ENCODE data around the gene GMNC.

Gene GMNC

DNA sequence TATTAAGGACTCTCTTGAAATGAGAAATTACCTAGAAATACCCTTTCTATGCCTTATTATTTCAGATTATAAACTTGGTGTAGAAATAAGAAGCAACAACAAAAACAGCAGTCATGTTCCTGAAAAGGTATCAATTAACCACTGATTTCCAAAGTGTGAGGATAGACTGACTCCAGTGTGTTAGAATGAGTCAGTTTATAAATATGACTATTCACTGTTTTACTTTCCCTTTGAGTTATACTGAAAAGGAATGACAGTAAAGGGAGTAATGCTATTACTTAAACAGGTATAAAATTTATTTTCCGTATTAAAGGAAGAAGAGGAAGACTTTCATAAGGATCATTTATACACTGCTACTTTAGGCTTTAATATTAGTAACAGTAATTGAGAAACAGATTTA is 12.9 kb downstream of the GMNC start:
- no peak for DNase-seq (ENCODE audit: low read depth)

DNA sequence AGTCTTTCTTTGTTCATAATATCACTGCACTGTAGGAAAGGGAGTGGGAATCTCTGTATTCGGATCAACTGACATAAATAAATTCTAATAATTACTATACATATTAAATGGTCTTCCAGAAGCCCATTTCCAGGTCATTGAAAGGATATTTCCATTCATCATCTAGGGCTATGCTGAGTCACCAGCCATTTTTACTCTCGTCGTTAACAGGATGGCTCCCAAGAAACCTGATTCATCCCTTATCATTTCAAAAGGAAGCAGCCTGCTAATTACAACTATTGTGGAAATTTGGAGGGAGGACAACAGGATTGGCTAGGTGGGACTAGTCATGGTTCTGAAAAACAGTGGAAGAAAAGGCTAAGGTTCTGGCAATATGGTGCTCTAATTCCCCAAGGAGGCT is 13.6 kb downstream of the GMNC start:
- no peak for DNase-seq (ENCODE audit: low read depth)

DNA sequence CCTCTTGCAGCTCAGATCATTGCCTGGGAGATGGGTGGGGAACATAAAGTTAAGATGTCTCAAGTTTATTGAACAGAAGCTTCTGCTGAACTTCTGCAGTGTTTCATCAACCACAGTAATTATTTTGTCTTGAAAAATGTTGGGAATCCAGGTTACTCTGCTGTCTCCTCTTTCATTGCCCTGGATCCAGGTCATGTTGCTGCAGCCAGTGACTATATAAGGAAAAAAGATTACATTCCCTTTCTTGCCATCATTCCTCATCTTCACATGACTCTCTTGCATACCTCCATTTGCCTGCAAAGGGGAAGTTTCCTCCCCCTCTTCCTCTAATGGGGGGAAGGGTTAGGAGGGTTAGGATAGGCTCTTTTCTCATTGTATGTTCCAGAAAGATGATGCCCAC is 15.1 kb downstream of the GMNC start:
- DNase-seq (ENCODE audit: low read depth), result no peak

DNA sequence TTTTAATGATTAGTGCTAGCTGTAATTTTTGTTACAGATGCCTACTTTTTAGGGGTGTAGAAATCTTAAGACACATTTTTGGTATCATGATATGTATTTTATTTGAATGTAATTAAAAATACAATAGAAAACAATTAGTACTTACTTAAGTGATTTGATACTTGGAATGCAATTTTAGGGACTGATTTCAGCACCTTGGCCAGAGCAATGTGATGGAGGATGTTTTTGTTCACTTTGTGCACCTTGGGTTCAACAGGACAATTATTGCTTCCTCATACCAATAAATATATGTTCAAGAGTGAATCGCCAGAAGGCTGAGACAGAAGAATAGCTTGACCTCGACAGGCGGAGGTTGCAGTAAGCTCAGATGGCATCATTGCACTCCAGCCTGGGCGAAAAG is 22.3 kb downstream of the GMNC start:
- DNase-seq (ENCODE audit: low read depth), result no peak

DNA sequence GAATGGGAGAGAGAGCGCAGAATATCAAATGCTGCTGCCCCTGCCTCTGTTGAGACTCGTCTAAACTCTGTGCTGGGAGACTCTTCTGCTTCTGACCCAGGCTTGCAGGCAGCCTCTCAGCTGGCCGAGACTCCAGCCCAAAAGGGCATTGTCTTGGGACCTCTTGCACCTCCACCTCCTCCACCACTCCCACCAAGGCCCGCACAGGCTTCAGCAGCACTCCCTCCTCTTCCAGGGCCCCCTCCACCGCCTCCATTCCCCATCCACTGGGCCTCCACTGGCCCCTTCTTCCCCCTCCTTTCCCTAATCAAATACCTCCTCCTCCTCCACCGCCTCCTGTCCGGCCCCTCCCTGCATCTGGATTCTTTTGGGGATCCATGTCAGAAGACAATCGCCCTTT is 31.3 kb downstream of the GMNC start:
- no peak for DNase-seq (ENCODE audit: low read depth)

DNA sequence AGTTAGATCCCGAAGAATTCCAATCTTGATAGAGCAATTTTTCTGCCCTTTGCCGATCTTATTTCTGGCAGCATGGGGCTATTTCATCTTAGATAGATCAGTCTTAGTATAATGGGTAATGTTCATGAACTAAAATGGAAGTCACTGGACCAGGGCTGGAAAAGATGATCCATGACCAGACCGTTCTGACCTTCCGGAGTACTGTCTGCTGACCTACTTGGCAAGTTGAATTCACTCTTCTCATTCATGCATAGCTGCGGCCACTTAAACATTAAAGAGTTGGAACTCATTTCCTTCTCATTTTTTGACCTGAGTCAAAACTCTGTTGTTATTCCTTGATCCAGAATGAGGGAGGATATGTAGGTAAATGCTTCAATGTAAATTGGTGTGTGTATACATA is 32.5 kb downstream of the GMNC start:
- no peak for DNase-seq (ENCODE audit: low read depth)

DNA sequence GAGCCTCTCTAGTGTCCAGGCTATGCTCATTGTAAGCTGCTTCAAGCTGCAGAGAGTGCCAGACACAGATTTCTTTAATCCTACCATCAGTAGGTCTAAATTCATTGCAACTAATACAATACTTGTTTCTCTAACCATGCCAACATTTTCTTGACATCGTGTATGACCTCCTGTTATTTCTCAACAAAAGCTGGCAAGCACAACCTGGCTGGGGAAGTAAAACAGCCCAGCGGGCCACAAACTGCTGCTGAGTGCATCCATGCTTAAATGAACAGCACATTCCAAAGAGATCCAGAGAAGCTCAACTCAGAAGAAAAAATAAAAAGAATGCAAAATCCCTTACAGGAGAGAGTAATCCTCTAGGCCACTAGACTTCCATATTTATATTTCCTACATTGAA is 36.5 kb downstream of the GMNC start:
- no peak for DNase-seq (ENCODE audit: low read depth)

DNA sequence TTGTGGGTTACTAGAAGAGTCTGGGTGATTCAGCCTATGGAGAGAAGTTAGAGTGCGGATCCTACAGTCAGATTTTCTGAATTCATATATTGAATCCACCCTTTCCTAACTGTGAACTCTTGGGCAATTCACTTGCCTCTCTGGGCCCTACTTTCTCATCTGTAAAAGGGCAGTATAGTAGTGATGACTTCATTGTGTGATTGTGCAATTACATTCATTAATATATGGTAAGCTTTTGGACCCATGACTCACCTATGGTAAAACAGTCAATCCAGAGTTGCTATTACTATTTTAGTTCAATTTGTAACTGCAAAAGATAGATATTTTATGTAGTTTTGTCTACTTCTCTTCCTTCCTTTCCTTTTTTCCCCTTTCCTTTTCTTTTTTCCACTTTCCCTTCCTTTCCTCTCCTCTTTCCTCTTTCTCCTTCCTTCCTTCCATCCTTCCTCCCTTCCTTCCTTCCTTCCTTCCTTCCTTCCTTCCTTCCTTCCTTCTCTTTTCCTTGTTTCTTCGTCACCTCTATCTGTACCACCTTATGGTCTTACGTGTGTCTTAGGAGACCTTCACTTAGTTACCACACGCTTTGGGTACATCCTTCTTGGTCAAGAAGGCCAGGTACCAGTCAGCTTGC is 37.0 kb downstream of the GMNC start:
- DNase-seq (ENCODE audit: low read depth), result no peak

DNA sequence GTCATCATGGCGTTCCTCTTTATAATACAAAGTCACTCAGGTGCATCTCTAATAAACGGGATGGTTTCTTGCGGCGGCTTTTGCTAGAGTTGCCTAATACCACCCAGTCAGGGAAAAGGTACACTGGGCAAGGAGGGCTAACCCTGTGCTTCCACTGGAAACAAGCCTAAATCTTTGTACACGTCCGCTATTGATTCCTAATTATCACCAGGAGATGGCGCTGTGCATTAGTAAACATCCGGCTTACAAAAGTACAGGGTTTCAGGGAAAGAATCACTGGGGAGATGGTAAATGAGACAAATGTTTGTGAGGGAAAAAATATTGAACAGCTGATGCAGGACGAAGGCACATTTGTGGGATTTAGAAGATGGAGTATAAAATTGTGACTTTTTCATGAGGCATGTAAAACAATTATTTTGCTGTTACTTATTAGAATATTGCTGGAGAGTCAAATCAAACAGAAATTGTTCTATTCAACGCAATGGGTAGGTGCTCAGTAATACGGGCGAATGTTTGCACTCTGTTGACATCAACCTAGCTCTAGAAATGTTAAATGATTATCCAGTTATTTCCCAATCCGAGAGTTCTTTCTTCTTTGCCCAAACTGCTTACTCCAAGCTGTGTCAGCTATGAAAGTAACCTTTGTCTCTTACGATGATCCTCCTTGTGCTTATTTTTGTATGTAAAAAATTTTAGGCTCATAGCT is 50.6 kb downstream of the GMNC start:
- no peak for DNase-seq (ENCODE audit: low read depth)

DNA sequence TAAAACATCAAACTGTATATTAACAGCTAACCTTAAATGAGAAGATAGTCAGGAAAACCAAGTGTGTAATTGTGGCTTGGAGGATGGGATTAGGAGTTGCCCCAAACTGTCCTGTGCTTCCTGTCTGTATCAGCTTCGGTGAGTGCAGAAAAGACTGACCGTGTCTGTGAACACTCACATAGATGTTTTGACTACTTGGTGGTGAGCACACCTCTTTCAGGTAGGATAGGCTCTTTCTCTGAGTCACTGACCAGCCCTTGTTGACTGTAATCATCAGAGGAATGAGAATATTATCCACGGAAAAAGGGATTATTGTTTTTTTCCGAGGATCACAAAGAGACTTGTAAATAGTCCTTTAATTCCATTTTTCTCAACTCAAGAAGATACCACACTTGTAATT is 51.5 kb downstream of the GMNC start:
- DNase-seq (ENCODE audit: low read depth), result no peak

DNA sequence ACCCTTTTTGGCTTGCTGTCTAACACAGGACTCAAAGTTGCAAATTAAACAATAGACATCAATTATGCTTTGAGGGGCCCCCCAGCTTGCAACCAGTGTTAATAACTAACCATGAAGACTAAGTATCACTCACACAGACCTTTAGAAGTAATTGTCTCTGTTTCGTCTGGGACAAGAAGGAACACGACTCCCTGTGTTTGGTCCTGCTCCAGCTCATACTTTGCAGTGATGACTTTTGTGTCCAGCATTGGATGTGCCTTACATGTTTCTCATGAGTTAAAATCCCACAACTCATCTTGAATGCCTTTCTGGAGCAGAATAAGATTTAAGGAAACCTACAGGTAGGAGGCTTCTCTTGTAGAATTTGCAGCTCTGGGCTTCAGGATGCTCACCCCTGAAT is 53.1 kb downstream of the GMNC start:
- DNase-seq (ENCODE audit: low read depth), result no peak

DNA sequence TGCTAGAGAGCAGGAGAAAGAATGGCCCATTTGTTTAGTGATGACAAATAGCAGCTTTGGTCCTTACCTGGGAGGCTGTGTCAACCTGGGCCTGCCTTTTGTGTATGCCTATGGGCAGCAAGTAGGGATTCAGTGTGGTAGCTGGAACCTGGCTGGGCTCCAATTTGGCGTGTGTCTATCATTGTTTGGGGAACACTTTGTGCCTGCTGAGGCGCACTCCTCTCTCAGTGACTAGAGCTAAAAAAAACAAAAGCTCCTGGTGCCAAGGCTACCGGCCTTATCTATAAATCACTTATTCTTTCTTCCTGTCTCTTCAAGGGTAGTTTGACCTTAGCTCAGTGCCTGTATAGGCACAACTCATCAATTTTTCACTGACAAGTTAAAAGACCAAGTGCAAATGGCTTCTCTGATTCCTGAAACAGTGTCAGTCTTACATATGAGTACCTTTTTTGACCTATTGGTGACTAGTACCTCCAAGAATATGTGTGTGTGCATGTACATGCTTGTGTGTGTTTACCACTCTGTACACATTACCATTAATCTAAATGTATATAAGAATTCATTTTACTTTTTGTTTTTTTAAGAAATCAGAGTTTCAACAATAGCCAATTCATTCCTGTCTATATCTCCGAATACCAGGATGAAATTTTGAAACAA is 54.6 kb downstream of the GMNC start:
- DNase-seq (ENCODE audit: low read depth), result no peak

Measured in stimulated activated CD8-positive, alpha-beta memory T cell treated with anti-CD3 and anti-CD28 coated beads, Interleukin-12 subunit alpha, Interleukin-12 subunit beta, amount 100 ng/mL, for 4 hours (primary cell).